ACC112 (cell line): ENCODE data around the gene FAM53B.

ENCODE experiments used
- H2AFZ ChIP-seq: fragments of 200-600 bp; sonication (generic); one replicate; pipeline ENCODE4 v1.6.0; 2017; ENCODE audit warnings: antibody characterized with exemption, low read length; ENCODE audit not compliant: unreplicated experiment
- H3K27ac ChIP-seq: fragments of 200-600 bp; sonication (generic); 2 replicates; pipeline ENCODE4 v1.5.1; 2014; ENCODE audit warnings: low read depth, mild to moderate bottlenecking, antibody characterized with exemption, low read length, moderate library complexity
- H3K27me3 ChIP-seq: fragments of 200-600 bp; sonication (generic); 2 replicates; pipeline ENCODE4 v1.6.1; 2014; ENCODE audit warnings: mild to moderate bottlenecking, antibody characterized with exemption, low read length, moderate library complexity, mixed read lengths; ENCODE audit not compliant: insufficient read depth
- H3K36me3 ChIP-seq: fragments of 200-600 bp; sonication (generic); 2 replicates; pipeline ENCODE4 v1.6.1; 2016; ENCODE audit warnings: mild to moderate bottlenecking, antibody characterized with exemption, low read length, moderate library complexity, mixed read lengths; ENCODE audit not compliant: insufficient read depth
- H3K4me1 ChIP-seq: fragments of 200-600 bp; sonication (generic); one replicate; pipeline ENCODE4 v1.6.1; 2016; ENCODE audit warnings: low read length, mixed read lengths; ENCODE audit not compliant: insufficient read depth, unreplicated experiment, control insufficient read depth
- H3K4me3 ChIP-seq: fragments of 200-600 bp; sonication (generic); 2 replicates; pipeline ENCODE4 v1.5.1; 2014; ENCODE audit warnings: mild to moderate bottlenecking, low read depth, low read length
- H3K79me2 ChIP-seq: fragments of 200-600 bp; sonication (generic); one replicate; pipeline ENCODE4 v1.6.0; 2016; ENCODE audit warnings: low read length; ENCODE audit not compliant: control insufficient read depth, unreplicated experiment, insufficient read depth

The FAM53B gene

DNA sequence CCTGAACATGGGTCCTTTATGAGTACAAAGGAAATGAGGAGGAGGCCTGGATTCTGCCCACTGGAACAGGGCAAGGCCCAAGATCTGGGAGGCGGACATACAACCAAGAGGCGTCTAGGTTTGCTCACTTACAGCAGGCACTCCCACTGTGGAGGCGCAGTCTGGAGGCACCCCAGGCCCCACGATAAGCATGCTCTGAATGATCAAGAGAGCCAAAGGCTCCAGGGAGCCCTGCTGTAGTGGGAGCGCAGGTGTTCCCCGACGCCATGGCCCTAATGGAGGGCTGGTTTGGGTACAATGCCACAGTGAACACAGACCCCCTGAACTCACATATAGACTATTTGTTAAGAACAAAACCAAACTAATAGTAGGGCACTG is 88.1 kb downstream of the FAM53B start:
- Histone ChIP-seq H3K27ac (no peak overlapping the region), H3K27me3 (no peaks in the 10 kb centered on the region), H3K4me1 (no peaks in the 10 kb centered on the region), H3K4me3 (no peak overlapping the region), H3K36me3 (no peaks in the 10 kb centered on the region), H3K79me2 (no peaks in the 10 kb centered on the region), H2AFZ (no peak overlapping the region)

- H3K36me3 ChIP-seq, result no peaks in the 10 kb centered on the region
- no peak overlapping the region for H3K27ac ChIP-seq
- no peak overlapping the region for H3K4me3 ChIP-seq
- H3K27me3 ChIP-seq, result no peaks in the 10 kb centered on the region
- no peaks in the 10 kb centered on the region for H3K79me2 ChIP-seq
- no peak overlapping the region for H2AFZ ChIP-seq
- no peaks in the 10 kb centered on the region for H3K4me1 ChIP-seq
Observed at GRCh38 chr10:124655191-124656112, 88.7 kb downstream of the FAM53B start.

DNA sequence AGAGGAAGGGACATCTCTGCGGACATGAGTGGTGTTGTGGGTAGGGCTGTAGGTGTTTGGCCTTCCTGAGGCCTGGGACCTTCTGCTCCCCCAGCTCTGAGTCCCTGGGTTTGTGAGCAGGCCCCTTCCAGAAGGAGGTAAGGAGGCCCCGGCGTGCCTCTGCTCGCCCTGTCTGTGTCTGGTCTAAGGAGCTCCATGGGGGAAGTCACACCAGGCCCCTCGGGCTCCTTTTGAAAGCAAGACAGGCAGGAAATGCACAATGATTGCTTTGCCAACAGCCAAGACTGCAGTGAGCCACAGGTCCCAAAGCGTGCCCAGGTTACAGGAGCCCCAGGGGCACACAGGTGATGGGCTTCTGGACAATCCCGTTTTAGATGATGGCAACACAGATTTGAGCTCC is 89.5 kb downstream of the FAM53B start:
- Histone ChIP-seq H3K4me3 (no peak overlapping the region), H3K27me3 (no peaks in the 10 kb centered on the region), H3K27ac (no peak overlapping the region), H3K36me3 (no peaks in the 10 kb centered on the region), H3K79me2 (no peaks in the 10 kb centered on the region), H2AFZ (no peak overlapping the region), H3K4me1 (no peaks in the 10 kb centered on the region)

DNA sequence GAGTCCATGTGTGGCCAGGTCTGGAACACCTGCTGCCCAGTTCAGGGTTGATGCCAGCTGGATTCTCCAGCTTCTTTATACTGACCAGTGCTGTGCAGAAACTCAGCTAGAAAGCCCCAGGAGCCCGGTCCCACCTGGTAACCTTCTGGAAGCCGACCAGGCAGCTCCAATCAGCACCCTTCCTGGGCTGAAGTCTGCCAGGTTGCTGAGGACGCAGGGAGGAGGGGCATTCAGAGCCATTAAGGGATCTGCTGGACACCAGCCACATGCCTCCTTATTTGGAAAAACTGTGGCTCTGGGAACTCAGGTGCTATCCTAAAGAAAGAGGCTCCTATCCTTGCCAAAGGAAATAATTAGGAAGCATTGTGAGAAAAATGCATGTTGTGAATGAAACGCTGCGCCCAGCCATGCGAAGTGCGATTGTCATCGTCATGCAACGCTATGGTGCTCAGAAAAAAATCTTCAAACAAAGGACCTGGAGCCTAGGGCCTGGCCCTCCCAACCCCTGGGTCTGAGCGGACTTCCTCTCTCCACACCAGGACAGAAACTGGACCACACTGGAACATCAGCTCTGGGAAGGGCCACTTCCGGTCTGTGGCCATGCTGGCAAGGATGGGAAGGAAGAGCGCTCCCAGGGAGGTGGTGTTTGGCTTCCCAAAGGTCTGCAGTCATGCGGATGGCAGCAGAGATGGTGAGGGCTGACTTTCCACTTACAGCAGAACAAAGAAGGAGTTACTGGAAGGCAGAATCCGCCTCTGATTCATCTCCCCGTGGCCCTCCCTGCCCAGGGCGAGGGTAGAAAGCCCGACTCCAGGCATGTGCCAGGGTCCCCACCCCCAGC is 90.1 kb downstream of the FAM53B start:
- H3K27ac ChIP-seq, result no peak overlapping the region
- H3K4me1 ChIP-seq, result peaks cover 3% of the 10 kb centered on the region
- no peak overlapping the region for H2AFZ ChIP-seq
- no peak overlapping the region for H3K4me3 ChIP-seq
- H3K27me3 ChIP-seq, result no peaks in the 10 kb centered on the region
- H3K36me3 ChIP-seq, result no peaks in the 10 kb centered on the region
- H3K79me2 ChIP-seq, result no peaks in the 10 kb centered on the region

GRCh38 chr10:124653311-124653710 is 90.9 kb downstream of the FAM53B start:
- Histone ChIP-seq H3K79me2 (no peaks in the 10 kb centered on the region), H3K36me3 (no peaks in the 10 kb centered on the region), H3K27me3 (no peaks in the 10 kb centered on the region), H3K4me1 (peaks cover 10% of the 10 kb centered on the region), H2AFZ (no peak overlapping the region), H3K27ac (no peak overlapping the region), H3K4me3 (no peak overlapping the region)

GRCh38 chr10:124652701-124653100 is 91.5 kb downstream of the FAM53B start:
- no peak overlapping the region for H3K4me3 ChIP-seq
- H3K36me3 ChIP-seq, result no peaks in the 10 kb centered on the region
- H3K4me1 ChIP-seq, result peaks cover 16% of the 10 kb centered on the region
- no peaks in the 10 kb centered on the region for H3K79me2 ChIP-seq
- H3K27me3 ChIP-seq, result no peaks in the 10 kb centered on the region
- no peak overlapping the region for H3K27ac ChIP-seq
- H2AFZ ChIP-seq, result no peak overlapping the region

- Histone ChIP-seq H3K79me2 (peaks cover 3% of the 10 kb centered on the region), H2AFZ (no peak overlapping the region), H3K27me3 (no peaks in the 10 kb centered on the region), H3K36me3 (no peaks in the 10 kb centered on the region), H3K27ac (no peak overlapping the region), H3K4me1 (peaks cover 21% of the 10 kb centered on the region), H3K4me3 (no peak overlapping the region)
Observed at GRCh38 chr10:124652200-124652599, 92.0 kb downstream of the FAM53B start.

DNA sequence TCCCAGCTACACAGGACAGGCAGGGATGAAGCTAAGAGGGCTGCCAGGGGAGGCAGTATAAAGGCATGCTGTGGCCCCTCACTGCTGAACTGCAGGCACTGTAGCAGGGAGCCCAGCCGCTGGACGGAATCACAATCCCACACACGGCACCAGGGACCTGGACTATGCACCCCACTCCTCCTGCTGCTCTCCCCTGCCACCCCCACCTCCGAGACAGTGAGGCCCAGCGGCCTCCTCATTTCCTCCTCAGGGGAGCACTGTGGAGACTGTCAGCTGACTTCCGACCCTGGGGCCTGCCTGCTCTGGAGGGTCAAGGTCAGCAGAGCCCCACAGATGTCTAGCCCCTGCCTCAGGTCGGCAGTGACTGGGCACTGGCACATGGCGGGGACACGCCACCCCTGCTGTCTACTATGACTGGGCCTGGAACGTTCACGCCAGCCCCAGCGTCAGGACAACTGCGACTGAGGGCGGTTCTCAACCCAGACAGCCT is 92.7 kb downstream of the FAM53B start:
- Histone ChIP-seq H2AFZ (no peak overlapping the region), H3K36me3 (no peaks in the 10 kb centered on the region), H3K79me2 (peaks cover 5% of the 10 kb centered on the region), H3K4me3 (no peak overlapping the region), H3K27ac (no peak overlapping the region), H3K27me3 (no peaks in the 10 kb centered on the region), H3K4me1 (peaks cover 29% of the 10 kb centered on the region)

DNA sequence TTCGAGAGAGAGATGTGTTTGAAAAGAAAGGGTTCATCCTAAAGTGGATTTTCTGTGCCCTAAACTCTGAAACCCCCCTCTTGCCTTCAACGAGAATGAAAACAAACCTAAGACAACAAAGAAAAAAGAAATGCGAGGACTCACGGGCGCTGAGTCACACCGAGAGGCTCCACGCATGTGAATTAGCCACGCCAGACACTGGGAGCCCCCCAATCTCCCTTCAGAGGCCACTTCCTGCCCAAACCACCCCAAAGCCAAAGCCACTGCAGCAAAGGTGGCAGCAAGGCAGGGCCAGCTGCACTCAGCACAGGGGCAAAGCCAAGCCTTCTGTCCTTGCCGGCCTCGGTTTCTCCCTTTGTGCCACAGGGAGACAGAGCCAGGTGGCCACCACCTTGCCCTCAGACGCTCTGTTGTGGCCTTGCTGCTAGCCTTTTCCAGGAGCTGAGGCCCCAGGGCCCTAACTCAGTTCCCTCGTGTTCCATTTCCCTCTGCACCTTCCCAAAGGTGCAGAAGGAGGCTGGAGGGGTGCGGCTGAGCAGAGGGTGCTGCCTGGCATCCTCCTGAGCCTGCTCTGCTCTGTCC is 93.3 kb downstream of the FAM53B start:
- Histone ChIP-seq H3K79me2 (peaks cover 5% of the 10 kb centered on the region), H2AFZ (no peak overlapping the region), H3K27ac (no peak overlapping the region), H3K4me1 (peaks cover 34% of the 10 kb centered on the region), H3K4me3 (no peak overlapping the region), H3K36me3 (no peaks in the 10 kb centered on the region), H3K27me3 (no peaks in the 10 kb centered on the region)

DNA sequence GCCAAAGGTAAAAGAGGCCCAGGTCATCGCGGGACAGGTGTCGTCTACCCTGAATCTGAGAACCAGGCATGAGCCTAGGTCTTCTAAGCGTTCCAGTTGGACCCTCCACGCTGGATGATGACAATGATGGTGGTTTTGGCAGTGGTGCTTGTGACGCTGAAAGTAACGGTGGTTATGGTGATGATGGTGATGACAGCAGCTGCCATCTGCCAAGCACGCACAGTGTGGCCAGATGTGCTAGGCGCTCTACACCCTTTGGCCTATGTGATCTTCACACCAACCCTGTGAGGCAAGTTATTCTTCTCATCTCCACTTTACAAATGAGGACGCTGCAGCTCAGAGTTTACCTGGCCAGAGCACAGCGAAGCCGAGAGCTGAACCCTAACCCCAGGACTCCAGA is 93.9 kb downstream of the FAM53B start:
- Histone ChIP-seq H3K36me3 (no peaks in the 10 kb centered on the region), H3K4me3 (no peak overlapping the region), H3K27me3 (no peaks in the 10 kb centered on the region), H2AFZ (no peak overlapping the region), H3K27ac (no peak overlapping the region), H3K4me1 (peaks cover 35% of the 10 kb centered on the region), H3K79me2 (peaks cover 5% of the 10 kb centered on the region)
